NCI-H2171 (cell line): ENCODE results near the gene EEF1A2.

ENCODE experiments used
- DNase-seq: peaks from one replicate; lab custom pipeline; 2025; lab: John Stamatoyannopoulos, UW

The EEF1A2 gene

DNA sequence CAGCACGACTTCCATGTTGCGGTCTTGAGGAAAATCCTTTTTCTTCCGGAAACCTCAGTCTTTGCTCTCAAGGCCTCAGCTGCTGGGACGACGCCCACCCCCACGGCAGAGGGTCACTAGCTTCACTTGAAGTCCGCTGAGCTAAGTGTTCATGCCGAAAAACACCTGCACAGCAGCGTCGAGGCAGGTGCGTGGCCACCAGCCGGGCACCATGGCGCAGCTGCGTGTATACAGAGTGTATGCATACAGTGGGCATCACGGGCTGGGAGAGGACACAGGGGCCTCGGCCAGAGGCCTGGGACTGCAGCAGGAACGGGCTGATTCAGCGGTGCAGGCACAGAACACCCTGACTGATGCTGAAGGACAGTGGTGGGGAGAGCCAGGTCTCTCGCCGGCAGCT is 46.5 kb downstream of the EEF1A2 start:
- no peak for DNase-seq

DNA sequence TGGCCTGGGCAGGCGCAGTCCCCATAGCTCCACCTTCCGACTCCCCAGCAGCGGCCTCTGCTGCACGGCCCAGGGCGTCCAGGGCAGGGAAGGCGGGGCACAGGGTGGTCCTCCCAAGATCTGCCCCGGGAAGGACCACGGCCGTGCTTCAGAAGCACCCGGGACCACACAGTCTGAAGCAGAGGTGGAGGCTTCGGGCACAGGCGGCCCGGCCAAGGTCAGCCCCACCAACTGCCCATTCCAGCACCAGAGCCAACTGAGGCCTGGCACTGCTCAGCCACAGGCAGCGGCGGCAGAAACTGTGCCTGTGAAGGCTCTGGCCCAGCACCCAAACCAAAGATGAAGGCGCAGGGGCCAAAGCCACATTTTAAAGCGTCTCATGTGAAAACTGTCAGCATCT is 47.1 kb downstream of the EEF1A2 start:
- DNase-seq, result no peak

DNA sequence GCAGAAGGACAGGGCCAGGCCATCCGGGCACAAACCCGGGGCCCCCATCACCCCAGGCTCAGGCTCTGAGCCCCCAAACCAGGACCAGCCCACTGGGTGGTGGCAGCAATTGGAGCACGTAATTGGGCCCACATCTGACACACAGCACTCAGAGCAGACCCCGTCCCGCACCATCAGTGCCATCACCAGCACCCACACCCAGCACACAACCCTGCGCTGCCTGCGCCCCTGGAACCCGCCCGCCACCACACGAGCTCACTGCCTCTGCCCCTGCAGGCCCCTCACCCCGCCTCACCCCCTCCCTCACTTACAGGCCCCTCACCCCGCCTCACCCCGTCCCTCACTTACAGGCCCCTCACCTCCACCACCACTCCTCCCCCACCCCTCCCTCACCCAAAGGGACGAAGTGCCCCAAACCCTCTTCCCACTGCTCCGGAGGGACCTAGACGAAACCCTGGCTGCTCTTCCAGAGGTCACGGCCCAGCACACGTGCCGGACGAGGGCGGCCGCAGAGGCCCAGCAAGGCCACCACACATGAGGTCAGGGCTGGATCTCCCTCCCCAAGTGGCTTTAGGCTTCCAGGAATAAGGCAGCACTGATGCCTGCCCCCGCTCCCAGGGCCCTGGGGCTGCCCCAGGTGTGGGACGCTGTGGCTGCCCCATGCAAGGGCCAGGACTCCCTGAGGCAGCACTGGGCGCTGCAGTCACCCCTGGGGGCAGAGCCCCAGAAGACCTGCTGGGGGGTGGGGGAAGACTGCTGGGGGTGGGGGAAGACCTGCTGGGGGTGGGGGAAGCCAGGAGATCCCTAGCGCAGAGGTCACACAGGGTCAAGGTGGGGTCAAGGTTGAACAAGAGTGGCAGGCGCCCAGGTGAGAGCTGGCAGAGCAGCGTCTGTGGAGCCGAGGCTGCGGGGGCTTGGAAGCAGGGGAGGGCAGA is 48.8 kb downstream of the EEF1A2 start:
- DNase-seq, result no peak

DNA sequence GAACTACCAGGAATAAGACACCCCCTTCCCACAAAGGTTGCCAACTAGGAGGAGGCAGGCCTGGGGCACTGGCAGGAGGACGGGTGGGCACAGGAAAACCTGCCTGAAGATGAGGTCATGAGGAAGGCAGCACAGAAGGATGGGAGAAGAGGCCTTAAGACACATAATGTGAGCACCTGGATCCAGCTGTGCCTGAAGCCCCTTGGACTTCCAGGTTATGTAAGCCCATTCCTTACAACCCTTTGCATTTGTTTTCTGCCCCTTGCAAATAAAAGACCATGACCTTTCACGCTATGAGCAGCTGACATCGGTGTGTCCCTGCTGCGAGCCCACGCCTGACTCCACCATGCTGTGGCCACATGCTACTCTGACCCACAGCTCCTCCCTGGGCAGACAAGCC is 49.9 kb downstream of the EEF1A2 start:
- no peak for DNase-seq

DNA sequence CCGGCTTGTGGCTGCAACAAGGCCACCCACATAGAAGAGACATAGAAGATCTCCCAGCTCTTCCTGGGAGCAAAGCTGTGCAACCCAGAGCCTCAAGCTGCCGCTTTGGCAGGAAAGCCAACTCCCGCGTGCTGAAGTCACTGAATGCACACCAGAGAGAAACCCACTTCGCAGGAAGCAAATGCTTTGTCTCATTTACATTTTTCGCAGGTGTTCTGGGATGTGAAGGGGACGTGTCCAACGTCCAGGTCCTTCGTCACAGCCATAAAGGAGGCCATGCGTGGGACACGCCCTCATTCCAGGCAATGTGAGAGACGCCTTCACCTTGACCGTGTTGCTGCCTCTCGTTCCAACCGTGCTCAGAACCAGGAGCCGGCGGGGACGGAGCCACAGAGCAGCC is 50.9 kb downstream of the EEF1A2 start:
- DNase-seq, result no peak

DNA sequence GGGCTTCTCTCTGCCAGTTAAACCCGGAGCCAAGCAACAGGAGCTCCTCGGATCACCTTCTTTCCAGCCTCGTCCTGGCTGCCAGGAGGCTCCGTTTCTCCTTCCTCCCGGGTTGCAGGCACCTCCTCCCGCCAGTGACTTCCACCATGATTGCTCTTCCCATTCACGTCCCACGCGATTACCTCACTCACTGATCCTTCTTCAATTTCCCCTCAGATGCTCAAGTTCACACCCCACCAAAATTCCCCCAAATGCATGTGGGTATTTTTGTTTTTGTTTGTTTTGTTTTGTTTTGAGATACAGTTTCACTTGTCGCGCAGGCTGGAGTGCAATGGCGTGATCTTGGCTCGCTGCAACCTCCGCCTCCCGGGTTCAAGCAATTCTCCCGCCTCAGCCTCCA is 51.6 kb downstream of the EEF1A2 start:
- DNase-seq, result no peak

DNA sequence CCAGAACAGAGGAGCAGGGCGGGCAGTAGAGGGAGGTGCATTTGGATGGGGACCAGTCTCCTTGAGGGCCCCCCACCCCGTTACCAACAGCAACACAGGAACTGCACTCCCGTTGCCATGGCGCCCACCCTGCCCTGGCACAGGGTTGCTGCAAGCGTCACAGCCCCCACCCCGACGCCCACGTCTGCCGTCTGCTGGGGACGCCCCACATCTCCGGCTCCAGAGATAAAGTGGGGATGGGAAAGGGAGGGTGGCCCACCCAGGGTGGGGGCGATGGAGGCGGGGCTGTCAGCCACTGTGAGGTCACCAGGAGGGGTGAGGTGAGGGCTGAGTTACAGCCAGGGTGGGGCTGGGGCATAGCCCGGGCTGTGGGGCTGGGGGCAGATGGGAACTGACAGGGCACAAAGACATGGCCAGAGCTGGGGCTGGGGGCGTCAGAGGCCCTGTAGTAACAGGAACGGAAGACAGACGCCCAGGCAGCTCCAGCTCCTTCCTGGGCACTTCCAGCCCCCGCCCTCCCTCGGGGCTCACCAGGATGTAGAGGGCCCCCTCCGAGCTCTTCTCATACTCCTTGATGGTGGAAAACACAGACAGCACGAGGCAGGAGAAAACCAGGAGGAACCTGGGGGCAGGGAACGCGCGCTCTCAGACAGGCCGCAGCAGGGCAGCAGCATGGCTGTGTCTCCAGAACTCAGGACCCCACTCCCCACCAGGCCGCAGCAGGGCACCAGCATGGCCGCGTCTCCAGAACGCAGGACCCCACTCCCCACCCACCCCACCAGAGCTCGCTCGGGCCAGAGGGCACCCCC is 52.5 kb downstream of the EEF1A2 start:
- DNase-seq, result no peak

DNA sequence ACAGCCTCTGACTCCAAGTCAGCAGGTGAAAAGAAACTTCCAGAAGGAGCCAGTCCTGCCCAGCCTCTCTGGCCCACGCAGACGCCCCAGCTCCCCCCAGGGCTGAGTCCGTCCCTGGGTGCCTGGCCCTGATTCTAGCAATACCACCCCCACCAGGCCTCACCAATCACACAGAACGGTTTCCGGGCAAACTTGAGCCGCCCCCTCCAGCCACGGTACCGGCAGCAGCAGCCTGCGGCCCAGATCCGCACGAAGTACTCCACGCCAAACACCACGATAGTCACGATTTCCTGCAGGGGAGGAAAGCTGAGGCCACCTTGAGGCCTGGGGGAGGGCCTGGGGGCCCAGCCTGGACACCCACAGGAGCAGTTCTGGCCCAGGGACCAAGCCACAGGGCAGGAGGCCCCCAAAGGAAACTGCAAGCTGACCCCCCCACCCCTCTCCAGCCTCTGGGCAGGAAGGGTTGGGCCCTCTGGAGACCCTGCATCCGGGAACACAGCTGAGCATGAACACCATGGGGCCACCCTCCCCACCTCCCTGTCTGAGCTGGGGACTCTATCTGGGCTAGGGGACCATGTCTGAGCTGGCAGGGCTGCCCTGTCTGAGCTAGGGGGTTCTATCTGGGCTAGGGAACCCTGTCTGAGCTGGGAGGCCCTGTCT is 53.7 kb downstream of the EEF1A2 start:
- DNase-seq, result no peak

DNA sequence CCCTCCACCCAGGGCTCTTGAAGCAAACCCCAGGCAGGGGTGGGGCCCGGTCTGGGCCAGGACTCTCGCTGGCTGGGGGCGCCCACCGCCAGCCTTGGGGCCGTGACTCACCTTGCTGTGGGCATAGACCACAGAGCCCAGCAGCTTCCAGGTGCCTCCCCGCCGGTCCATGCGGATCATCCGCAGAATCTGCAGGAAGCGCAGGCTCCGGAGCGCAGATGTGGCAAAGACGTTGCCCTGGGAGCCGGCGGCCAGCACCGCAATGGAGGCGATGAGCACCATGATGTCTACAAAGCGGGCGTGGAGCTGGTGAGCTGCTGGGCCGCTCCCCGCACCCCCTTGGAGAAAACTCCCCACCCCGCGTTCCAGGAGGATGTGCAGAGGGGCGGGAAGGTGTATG is 54.3 kb downstream of the EEF1A2 start:
- no peak for DNase-seq

DNA sequence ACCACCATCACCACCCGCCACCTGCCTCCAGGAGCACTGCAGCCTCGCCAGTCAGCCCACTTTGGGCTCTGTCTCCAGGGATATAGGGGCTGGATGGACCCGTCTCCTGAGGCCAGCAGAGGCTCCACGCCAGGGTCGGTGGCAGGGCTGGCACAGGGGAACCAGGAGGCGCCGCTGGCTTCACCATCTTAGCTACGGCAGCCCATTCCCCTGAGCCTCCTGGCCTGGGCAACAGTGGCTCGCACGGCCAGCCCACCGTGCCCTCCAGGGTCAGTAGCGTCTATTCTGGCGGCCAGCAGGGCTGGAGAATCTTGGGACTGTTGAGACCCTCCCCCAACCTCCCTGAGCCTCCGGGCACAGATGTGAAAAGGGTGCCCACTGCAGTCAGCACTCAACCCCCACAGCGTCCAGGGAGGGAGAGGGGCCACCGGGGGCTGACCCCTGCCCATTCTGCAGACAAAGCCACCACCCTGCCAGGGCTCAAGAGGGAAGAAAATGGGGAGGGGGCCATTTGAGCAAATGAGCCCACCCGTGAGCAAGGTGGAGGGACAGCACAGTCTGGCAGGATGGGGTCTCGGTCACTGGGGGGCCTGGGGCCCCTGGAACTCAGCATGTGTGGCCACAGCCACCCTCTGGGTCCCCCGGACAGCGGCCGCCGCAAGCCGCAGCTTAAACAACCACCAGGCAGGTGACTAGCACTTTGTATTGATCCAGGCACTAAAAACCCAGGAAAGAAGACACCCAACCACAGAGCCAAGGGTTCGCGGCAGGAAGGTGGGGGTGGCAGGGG is 55.1 kb downstream of the EEF1A2 start:
- no peak for DNase-seq

DNA sequence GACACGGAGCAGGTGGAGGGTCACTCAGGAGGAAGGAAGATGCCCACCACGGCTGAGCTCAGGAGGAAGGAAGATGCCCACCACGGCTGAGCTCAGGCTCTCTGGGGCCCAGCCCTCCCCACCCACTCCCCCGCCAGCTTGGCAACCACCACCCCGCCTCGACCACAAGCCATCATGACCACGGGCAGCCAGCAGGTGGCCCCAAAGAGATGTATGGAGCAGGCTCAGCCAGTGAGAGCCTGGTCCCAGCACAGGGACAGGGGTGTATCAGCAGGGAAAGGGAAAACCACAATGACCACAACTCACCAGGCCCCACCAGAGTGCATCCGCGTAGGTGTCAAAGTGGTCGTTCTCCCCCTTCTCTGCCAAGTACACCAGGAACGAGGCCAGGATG is 56.8 kb downstream of the EEF1A2 start:
- DNase-seq, result no peak

DNA sequence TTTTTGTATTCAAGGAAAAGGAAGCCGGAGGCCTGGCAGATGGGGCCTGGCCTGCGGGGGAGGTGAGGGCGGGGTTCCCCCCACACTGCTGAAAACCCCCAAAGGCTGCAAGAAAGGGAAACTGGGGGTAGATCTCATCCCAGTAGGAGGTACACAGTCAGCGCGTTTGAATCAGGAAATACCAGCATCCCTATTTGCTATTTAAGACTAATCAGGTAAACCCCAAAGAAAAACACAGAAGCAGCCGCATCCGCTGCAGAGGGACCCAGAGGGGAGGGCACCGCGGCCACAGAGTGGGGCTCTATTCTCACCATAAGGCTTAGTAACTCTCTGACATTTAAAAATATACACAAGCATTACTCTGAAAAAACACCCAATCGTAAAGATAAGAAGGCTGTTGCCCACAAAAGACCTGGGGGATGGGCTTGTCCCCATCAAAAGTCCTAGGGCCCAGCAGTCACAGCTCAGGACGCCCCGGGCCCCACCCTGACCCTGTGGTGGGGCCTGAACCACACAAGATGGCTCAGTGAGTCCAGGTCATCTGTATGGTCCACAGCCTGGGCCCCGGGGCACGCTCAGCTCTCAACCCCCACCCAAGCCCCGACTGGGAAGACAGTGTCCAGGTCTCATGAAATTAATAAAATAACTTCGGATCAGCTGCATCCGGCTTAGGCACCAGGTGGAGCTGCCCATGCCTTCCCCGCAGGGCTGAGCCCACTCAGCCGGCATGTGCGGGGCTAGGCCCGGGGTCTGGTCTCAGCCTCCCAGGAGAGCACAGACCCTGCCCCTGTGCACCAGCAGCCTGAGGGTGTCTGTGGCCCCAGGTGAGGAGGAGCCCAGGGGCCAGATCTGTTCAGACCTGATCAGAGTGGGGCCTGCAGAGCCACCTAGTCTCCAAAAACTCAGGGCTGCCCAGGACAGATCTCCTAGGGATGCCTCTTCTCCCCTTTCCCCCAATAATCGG is 57.5 kb downstream of the EEF1A2 start:
- no peak for DNase-seq

DNA sequence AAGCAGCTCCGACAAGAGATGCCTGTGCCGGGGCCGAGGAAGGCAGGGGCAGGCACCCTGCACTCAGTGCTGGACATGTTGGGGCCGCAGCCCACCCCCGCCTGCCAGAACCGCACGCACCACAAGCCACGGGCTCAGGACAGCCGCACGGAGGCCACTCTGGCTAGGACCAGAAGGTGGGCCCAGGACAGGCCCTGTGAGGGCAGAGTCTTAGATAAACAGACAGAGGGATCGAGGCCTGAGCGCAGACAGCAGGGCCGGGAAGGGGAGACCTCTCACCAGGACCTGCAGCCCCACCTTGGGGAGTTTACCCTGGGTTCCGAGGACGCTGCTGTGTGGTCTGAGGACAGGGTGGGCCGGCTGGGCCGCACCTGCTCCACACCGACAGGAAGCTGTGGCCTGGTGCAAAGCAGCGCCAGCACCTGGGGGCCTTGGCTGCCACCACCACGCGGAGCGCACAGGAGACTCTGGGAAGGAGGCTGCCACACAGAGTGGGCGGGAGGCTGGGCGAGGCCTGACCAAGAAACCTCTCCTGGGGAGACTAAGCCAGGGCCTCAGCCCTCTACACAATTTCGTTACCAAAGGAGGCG is 58.4 kb downstream of the EEF1A2 start:
- no peak for DNase-seq

DNA sequence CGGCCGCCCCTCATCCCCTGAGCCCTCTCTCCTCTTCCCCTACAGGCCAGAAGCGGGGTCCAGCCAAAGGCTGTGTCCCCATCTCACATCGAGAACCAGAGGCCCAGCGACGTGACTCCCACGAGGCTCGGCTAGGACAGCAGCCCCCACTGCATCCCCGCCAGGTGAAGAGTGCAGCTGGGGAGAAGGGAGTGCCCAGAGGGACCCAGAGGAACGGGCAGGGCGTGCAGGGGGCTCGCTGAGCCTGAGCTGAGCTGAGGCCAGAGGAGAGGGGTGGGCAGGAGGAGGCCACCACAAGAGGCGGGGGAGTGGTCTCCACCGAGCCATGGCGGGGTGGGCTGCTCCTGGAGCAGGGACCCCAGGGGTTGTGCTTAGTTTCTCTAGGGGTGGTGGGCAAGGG is 59.0 kb downstream of the EEF1A2 start:
- no peak for DNase-seq

DNA sequence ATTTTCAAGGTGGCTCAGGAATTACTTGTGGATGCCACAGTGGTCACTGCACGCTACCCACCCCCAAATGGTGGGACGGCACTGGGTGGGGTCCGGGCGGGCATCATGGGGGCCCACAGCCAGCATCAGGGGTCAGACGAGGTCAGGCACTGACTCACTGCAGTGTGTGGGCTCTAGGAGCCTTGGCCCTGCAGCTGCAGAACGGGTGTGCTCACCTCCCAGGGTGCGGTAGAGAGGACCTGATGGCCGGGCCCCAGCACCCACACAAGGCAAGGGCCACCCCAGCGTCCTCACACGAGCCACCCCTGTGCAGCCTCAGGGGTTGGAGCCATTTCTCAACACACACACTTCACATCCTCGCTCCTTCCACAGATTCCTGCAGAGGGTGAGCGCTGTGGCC is 60.8 kb downstream of the EEF1A2 start:
- no peak for DNase-seq
